H9 (cell line): ENCODE results near the gene FAM149B1. TPM values are rescaled to one million over a fixed set of nuclear protein-coding genes. Genes with fewer than 3 reads are reported as not detected.
A peak's percentile ranks its signal among the peaks of the same experiment; 100 is the strongest.

ENCODE experiments used
- DNase-seq: peaks from one replicate; pipeline ENCODE4 v3.0.0-alpha.2; 2017
- H2AFZ ChIP-seq: one replicate; pipeline ENCODE4 v1.6.1; 2013; ENCODE audit warnings: mild to moderate bottlenecking, low read length, control low read depth, moderate library complexity
- H2AK5ac ChIP-seq: 2 replicates; pipeline ENCODE4 v1.6.1; 2013; ENCODE audit warnings: low read length, control low read depth, mixed read lengths; ENCODE audit not compliant: insufficient read length
- H2BK120ac ChIP-seq: one replicate; pipeline ENCODE4 v1.6.1; 2013; ENCODE audit warnings: low read depth, mild to moderate bottlenecking, low read length, control low read depth, inconsistent platforms; ENCODE audit not compliant: poor library complexity, severe bottlenecking
- H2BK12ac ChIP-seq: 2 replicates; pipeline ENCODE4 v1.6.1; 2013; ENCODE audit warnings: low read length, control low read depth, mixed read lengths, low read depth; ENCODE audit not compliant: insufficient read length
- H2BK15ac ChIP-seq: 2 replicates; pipeline ENCODE4 v1.6.1; 2013; ENCODE audit warnings: low read depth, low read length, control low read depth
- H2BK20ac ChIP-seq: one replicate; pipeline ENCODE4 v1.6.1; 2013; ENCODE audit warnings: low read depth, mild to moderate bottlenecking, low read length, control low read depth, inconsistent platforms; ENCODE audit not compliant: poor library complexity, severe bottlenecking
- H2BK5ac ChIP-seq: 2 replicates; pipeline ENCODE4 v1.6.1; 2013; ENCODE audit warnings: low read length, control low read depth, mixed read lengths; ENCODE audit not compliant: insufficient read length
- H3K14ac ChIP-seq: 2 replicates; pipeline ENCODE4 v1.6.1; 2013; ENCODE audit warnings: low read length, control low read depth; ENCODE audit not compliant: insufficient read depth
- H3K18ac ChIP-seq: 2 replicates; pipeline ENCODE4 v1.6.1; 2013; ENCODE audit warnings: low read depth, mild to moderate bottlenecking, mixed read lengths, low read length, control low read depth; ENCODE audit not compliant: insufficient read length
- H3K23ac ChIP-seq: 2 replicates; pipeline ENCODE4 v1.6.1; 2013; ENCODE audit warnings: low read length, control low read depth, mixed read lengths, low read depth; ENCODE audit not compliant: insufficient read length
- H3K23me2 ChIP-seq: 2 replicates; pipeline ENCODE4 v1.6.1; 2013; ENCODE audit warnings: low read depth, mild to moderate bottlenecking, mixed read lengths, low read length, control low read depth; ENCODE audit not compliant: insufficient read length, poor library complexity, severe bottlenecking
- H3K27ac ChIP-seq: 2 replicates; pipeline ENCODE4 v1.5.1; 2013; ENCODE audit warnings: low read length, control low read depth, mixed read lengths, low read depth; ENCODE audit not compliant: insufficient read length
- H3K27me3 ChIP-seq: 2 replicates; pipeline ENCODE4 v1.6.1; 2013; ENCODE audit warnings: low read length, control low read depth, inconsistent platforms; ENCODE audit not compliant: insufficient read depth
- H3K4ac ChIP-seq: 2 replicates; pipeline ENCODE4 v1.6.1; 2013; ENCODE audit warnings: low read depth, mild to moderate bottlenecking, control low read depth, inconsistent platforms, low read length, moderate library complexity
- H3K4me1 ChIP-seq: 2 replicates; pipeline ENCODE4 v1.6.1; 2013; ENCODE audit warnings: low read length, control low read depth, inconsistent platforms; ENCODE audit not compliant: insufficient read depth
- H3K4me2 ChIP-seq: 2 replicates; pipeline ENCODE4 v1.6.1; 2013; ENCODE audit warnings: low read length, control low read depth, mixed read lengths; ENCODE audit not compliant: insufficient read length, insufficient read depth
- H3K56ac ChIP-seq: 2 replicates; pipeline ENCODE4 v1.6.1; 2013; ENCODE audit warnings: low read depth, mild to moderate bottlenecking, mixed read lengths, low read length, control low read depth; ENCODE audit not compliant: insufficient read length
- H3K79me1 ChIP-seq: 2 replicates; pipeline ENCODE4 v1.6.1; 2013; ENCODE audit warnings: low read depth, mild to moderate bottlenecking, moderate library complexity, low read length, control low read depth, inconsistent platforms; ENCODE audit not compliant: insufficient read depth, poor library complexity, severe bottlenecking
- H3K79me2 ChIP-seq: 2 replicates; pipeline ENCODE4 v1.6.1; 2013; ENCODE audit warnings: low read length, control low read depth, inconsistent platforms; ENCODE audit not compliant: insufficient read depth
- H3K9ac ChIP-seq: 2 replicates; pipeline ENCODE4 v1.6.1; 2013; ENCODE audit warnings: low read length, control low read depth, mixed read lengths; ENCODE audit not compliant: insufficient read length; ENCODE audit errors: extremely low read depth
- H3K9me3 ChIP-seq: one replicate; pipeline ENCODE4 v1.6.1; 2013; ENCODE audit warnings: low read depth, low read length, inconsistent platforms; ENCODE audit not compliant: control insufficient read depth
- H3T11ph ChIP-seq: one replicate; pipeline ENCODE4 v1.6.1; 2013; ENCODE audit warnings: mild to moderate bottlenecking, low read length, control low read depth, inconsistent platforms
- H4K20me1 ChIP-seq: one replicate; pipeline ENCODE4 v1.6.1; 2013; ENCODE audit not compliant: control insufficient read depth, insufficient read length, insufficient read depth
- H4K5ac ChIP-seq: 2 replicates; pipeline ENCODE4 v1.6.1; 2013; ENCODE audit warnings: low read depth, mild to moderate bottlenecking, mixed read lengths, low read length, control low read depth; ENCODE audit not compliant: insufficient read length
- H4K8ac ChIP-seq: replicated peaks from 2 replicates; pipeline ENCODE4 v1.6.1; 2013; ENCODE audit warnings: low read length, control low read depth, mixed read lengths, low read depth; ENCODE audit not compliant: insufficient read length
- H4K91ac ChIP-seq: 2 replicates; pipeline ENCODE4 v1.6.1; 2013; ENCODE audit warnings: low read depth, mild to moderate bottlenecking, moderate library complexity, mixed read lengths, low read length, control low read depth; ENCODE audit not compliant: insufficient read length
- H3K27ac Mint-ChIP-seq, 3 experiments: 2 replicates in 2 of 3; 3 replicates in 1 of 3; pipeline ENCODE4 v1.8.0; 2020 to 2021; ENCODE audit warnings: mixed read lengths in 3 of 3, mild to moderate bottlenecking in 1 of 3, moderate library complexity in 1 of 3
- H3K27me3 Mint-ChIP-seq: 2 replicates; pipeline ENCODE4 v1.8.0; 2021; ENCODE audit warnings: low read depth, mild to moderate bottlenecking, moderate library complexity, mixed read lengths
- H3K36me3 Mint-ChIP-seq, 3 experiments: 2 replicates in 2 of 3; 3 replicates in 1 of 3; pipeline ENCODE4 v1.8.0; 2020 to 2021; ENCODE audit warnings: low read depth in 3 of 3, mixed read lengths in 3 of 3; ENCODE audit not compliant: insufficient read depth in 1 of 3
- H3K4me1 Mint-ChIP-seq, 2 experiments: 2 replicates each; pipeline ENCODE4 v1.8.0; 2020; ENCODE audit warnings: mixed read lengths in 2 of 2
- H3K4me3 Mint-ChIP-seq, 2 experiments: 2 replicates in 1 of 2; 3 replicates in 1 of 2; pipeline ENCODE4 v1.8.0; 2020 to 2021; ENCODE audit warnings: mild to moderate bottlenecking in 2 of 2, mixed read lengths in 2 of 2, moderate library complexity in 1 of 2
- H3K9me3 Mint-ChIP-seq, 2 experiments: 2 replicates in 1 of 2; 3 replicates in 1 of 2; pipeline ENCODE4 v1.8.0; 2020; ENCODE audit warnings: mild to moderate bottlenecking in 2 of 2, mixed read lengths in 2 of 2, moderate library complexity in 1 of 2
- CTCF ChIP-seq: fragments of 200-600 bp; sonication (generic); conservative IDR thresholded peaks from 3 replicates; pipeline ENCODE4 v1.8.0; 2021; ENCODE audit warnings: antibody characterized with exemption, mild to moderate bottlenecking
- WGBS: extraction: QIAGEN DNeasy Blood & Tissue Kit; methylation state at CpG from one replicate; pipeline ENCODE4 v1.1.7; 2013; ENCODE audit warnings: missing lambda C conversion rate, low lambda C conversion rate, mixed read lengths; ENCODE audit not compliant: insufficient read length; ENCODE audit errors: extremely low coverage; 5-methylcytosine and 5-hydroxymethylcytosine counted together
- total RNA-seq: library from RNA; stranded (reverse); gene quantifications from 2 replicates; pipeline ENCODE4 v1.2.1, GENCODE V29; 2021

Gene FAM149B1
- total RNA-seq, 1 experiment from 2014 or later: 17.9 TPM

GRCh38 chr10:73167458-73167782 lies 499 bp upstream of the FAM149B1 start:
- Histone ChIP-seq H2BK15ac (peak overlapping the region; percentile 17; the same call in 1 of the 2 replicates), H3K4me2 (peak overlapping the region; percentile 100), H3K27ac (peak overlapping the region; percentile 75), H3K4me1 (no peaks in the 10 kb centered on the region), H3K27me3 (no peaks in the 10 kb centered on the region), H4K20me1 (no peaks in the 10 kb centered on the region), H2AK5ac (no peak overlapping the region), H4K91ac (peak overlapping the region; percentile 53), H3K4ac (no peak overlapping the region; the same call in 1 of the 2 replicates), H3K23ac (peak overlapping the region; percentile 32), H2BK5ac (no peak overlapping the region), H3K9ac (peak overlapping the region; percentile 93), H3K9me3 (no peaks in the 10 kb centered on the region), H3T11ph (peak overlapping the region; percentile 54), H3K79me1 (peaks cover 6% of the 10 kb centered on the region), H2BK20ac (no peak overlapping the region), H2BK12ac (no peak overlapping the region), H3K14ac (peak overlapping the region; percentile 89; the same call in 1 of the 2 replicates), H3K18ac (peak overlapping the region; percentile 91), H4K8ac (peak overlapping the region; percentile 78), H2BK120ac (no peak overlapping the region), H3K56ac (peak overlapping the region; percentile 65), H4K5ac (peak overlapping the region; percentile 37), H3K23me2 (peaks cover 7% of the 10 kb centered on the region), H3K79me2 (peaks cover 5% of the 10 kb centered on the region; the same call in 1 of the 2 replicates), H2AFZ (peak overlapping the region; percentile 32)
- Mint-ChIP-seq H3K27me3 (no peaks in the 10 kb centered on the region), H3K27ac (peak overlapping the region; percentile 99 to 100 (median 100)), H3K9me3 (peaks cover 0 to 3% of the 10 kb centered on the region in 2 experiments; a peak in 1 of 5 replicates), H3K4me1 (peaks cover 13 to 14% of the 10 kb centered on the region in 2 experiments), H3K36me3 (peaks cover 9 to 26% (median 17%) of the 10 kb centered on the region in 3 experiments), H3K4me3 (peak overlapping the region; percentile 99 to 100)
- TF ChIP-seq CTCF: no peak
- no peak for DNase-seq
- no CpG with 5 or more reads among the region's 5 CpGs for WGBS
